Cardiac fibroblast (primary cell): ENCODE results near the gene ZBTB46.

Source experiments
- DNase-seq, 2 donors: peaks; one replicate each; pipeline versions ENCODE4 v3.0.0 to v3.0.0-alpha.2; 2010; ENCODE audit warnings: low read depth in 2 of 2
- H3K4me3 ChIP-seq, 2 donors: replicated peaks in 1 of 2; 1 replicate in 1 of 2; 2 replicates in 1 of 2; pipeline ENCODE4 v1.5.1; 2011; ENCODE audit warnings: low read depth in 2 of 2, low read length in 2 of 2, mild to moderate bottlenecking in 2 of 2, moderate library complexity in 1 of 2
- TF ChIP-seq, protein P1 (sequence below): IDR thresholded peaks from one replicate; pipeline ENCODE4 v1.5.1; 2011; ENCODE audit warnings: low read depth, mild to moderate bottlenecking, low read length, inconsistent platforms

ZBTB46 gene

DNA sequence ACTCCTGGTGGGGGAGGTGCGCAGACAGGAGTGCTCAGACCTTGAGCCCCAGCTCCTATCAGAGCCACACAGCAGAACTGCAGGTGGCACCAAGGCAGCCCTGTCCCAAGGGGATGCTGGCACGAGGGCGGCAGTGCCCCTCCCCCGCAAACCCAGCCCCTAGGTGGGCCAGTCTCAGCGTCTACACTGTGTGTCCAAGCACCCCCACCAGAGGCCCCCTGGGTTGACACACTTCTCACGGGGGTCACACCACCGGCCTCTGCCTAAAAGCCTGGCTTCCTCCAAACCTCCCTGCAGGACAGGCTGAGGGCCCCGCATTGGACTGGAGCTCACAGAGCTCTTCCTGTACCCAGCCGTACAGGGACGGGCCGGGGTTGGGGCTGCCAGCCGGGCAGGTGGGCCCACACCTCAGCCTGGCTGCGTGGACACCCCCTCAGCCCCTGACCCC lies 83.4 kb downstream of the ZBTB46 start:
- DNase-seq = no peak
- no peak overlapping the region for H3K4me3 ChIP-seq
- TF ChIP-seq, protein P1, sequence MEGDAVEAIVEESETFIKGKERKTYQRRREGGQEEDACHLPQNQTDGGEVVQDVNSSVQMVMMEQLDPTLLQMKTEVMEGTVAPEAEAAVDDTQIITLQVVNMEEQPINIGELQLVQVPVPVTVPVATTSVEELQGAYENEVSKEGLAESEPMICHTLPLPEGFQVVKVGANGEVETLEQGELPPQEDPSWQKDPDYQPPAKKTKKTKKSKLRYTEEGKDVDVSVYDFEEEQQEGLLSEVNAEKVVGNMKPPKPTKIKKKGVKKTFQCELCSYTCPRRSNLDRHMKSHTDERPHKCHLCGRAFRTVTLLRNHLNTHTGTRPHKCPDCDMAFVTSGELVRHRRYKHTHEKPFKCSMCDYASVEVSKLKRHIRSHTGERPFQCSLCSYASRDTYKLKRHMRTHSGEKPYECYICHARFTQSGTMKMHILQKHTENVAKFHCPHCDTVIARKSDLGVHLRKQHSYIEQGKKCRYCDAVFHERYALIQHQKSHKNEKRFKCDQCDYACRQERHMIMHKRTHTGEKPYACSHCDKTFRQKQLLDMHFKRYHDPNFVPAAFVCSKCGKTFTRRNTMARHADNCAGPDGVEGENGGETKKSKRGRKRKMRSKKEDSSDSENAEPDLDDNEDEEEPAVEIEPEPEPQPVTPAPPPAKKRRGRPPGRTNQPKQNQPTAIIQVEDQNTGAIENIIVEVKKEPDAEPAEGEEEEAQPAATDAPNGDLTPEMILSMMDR = no peak

DNA sequence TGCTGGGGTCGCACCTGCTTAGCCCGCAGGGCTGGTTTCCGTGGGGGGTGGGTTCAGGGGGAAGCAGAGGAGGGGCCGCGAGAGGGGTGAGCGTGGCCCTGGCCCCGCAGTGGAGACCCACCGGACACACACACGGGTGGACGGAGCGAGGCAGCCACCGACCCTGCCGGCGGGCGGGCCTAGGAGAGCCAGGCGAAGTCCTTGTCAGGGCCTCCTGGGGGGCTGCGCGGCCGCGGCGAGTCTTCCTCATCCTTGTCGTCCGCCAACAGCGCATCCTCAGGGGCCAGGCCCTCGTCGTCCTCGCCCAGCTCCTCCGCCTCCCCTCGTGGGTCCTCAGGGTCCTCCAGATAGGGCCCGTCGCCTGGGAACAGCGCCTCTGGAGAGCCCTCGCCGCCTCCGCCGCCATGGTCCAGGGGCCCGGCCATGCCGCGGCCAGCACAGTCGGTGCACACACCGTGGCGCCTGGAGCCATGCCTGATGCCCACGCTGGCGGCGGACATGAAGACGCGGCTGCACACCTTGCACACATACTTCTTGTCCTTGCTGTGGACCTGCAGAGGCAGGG lies 84.2 kb downstream of the ZBTB46 start:
- H3K4me3 ChIP-seq = no peak overlapping the region
- DNase-seq = no peak
- TF ChIP-seq, protein P1 = no peak

DNA sequence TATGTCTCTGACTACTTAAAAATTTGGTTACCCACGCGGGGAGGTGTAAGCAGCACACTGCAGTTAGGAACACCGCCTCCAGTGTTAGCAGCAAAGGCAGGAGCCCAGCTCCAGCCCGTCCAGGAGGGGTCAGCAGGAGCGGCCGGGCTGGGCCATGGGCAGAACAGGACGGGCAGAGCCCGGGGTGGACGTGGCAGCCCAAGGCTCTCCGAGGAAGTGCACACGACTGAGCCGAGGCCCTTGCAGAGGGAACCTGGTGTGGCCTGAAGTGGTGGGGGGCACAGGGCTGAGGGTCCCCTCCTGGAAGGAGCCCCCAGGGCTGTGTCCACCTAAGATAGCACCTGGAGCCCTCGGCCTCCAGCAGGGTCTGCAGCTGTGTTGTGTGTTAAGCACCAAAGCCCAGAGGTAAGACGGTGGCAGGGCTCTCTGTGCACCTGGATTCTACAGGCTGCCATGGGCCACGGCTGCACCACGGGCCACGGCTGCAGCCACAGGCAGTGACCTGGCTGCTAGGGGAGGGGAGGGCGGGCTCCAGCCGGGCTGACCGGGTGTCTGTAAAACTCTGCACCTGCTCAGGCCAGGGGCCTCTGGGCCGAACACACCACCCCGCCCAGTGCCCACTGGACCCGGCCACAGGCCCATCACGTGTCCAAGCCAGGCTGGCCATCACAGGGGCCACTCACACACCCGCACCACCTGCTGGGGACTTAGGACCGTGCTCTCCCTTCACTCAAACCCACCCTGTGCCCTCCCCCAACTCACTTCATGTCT lies 84.9 kb downstream of the ZBTB46 start:
- TF ChIP-seq, protein P1 = no peak
- no peak for DNase-seq
- H3K4me3 ChIP-seq = no peak overlapping the region

DNA sequence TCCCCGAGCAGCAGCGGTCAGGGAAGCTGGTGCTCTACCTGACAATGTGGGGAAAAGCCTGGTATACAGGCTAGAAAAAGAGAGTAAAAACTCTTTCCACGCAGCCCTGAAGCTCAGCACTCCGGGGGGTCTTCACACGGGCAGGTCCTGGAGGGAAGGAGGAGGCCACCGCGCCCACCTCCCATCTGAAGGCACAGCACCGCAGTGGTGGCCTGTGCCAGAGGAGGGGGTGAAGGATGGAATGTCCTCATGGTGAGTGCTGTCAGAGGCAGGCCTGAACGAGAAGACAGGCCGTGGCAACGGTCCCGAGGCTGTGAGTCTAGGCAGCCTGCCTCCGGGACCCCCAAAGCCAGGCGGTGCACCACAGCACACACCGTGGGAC lies 85.6 kb downstream of the ZBTB46 start:
- no peak for DNase-seq
- TF ChIP-seq, protein P1 = no peak
- no peak overlapping the region for H3K4me3 ChIP-seq

DNA sequence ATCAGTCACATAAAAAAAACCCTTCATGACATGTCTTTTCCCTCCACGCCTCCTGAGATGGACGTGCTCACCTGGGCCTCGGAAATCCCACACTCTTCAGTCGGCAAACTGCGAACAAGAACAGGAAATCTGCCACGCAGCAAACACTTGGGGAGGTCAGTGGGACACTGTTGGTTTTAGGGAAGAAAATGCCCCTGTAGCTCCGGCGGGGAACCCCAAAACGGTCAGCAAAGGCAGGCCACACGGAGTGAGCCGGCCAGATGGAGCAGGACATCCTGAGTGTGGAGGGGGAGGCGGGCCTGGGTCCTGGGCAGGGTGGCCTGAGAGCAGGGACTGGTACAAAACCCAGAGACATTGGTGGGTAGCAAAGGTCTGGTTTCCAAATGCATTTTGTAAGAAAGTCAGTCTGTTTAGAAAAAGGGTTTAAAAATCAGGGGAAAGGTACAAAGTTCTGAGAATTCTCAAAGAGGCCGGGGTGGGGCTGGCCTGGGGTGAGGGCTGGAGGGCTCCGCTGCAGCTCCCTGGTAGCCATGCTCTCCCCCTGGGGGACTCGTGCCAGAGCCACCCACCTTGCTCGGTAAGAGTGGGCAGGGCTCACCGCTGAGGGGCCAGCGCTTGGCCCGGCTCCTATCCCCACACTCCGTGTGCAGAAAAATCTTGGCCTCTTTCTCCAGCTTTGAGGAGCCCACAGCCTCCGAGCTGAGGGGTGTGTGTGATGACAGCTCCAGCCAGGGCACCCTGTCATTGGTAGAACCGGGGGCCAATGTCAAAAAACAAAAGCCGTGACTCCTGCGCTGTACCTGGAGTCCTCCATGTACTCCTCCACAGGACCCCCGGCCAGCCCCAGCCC lies 86.3 kb downstream of the ZBTB46 start:
- no peak for DNase-seq
- H3K4me3 ChIP-seq = no peak overlapping the region
- TF ChIP-seq, protein P1 = no peak

DNA sequence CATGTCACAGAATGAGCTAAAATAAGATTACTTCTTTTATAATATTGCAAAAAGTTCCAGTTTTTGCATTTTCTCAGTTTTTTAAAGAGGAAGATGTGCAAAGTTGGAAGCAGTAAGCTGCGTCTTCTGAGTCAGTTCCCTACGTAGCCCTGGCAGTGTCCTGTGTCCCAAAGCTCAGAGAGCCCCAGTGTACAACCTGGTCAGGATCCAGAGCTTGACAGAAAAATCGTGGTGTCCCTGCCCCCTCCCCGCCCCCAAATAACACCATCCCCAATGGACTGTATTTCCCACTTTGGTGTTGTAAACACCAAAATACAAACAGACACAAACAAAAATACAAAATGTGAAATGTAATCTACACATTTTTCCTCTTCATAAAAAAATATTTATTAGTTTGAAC lies 86.9 kb downstream of the ZBTB46 start:
- DNase-seq = no peak
- TF ChIP-seq, protein P1 = no peak
- no peak overlapping the region for H3K4me3 ChIP-seq
